ENCODE measurements around the gene CMTM6. TPM values are rescaled to one million over a fixed set of nuclear protein-coding genes. Genes with fewer than 3 reads are reported as not detected.

CMTM6 gene
- total RNA-seq, 1 experiment from 2014 or later: 81.7 TPM

GRCh38 chr3:32502946-32503286, 264 bp upstream of the CMTM6 start:
- in situ Hi-C loops (cut with HindIII; ENCODE audit: low pct_unique_long_range_greater_than_20kb, low sequenced_read_pairs): no loop called here
- DNase-seq (ENCODE audit: low read depth, low spot score): no peak

DNA sequence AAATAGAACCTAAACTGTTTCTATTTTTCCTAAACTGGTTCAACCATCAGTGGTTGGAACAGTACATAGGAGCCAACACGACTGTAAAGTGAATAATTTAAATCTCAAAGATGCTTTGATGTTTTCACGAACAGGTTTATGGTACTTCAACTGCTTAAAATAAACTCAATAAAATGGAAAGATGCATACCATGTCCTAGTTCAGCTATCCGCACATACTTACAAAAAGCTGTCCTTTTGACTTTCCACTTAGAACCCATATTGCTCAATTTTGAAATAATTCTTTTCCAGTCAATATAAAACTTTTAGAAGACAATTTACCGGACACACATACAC, 902 bp downstream of the CMTM6 start:
- no peak for DNase-seq (ENCODE audit: low read depth, low spot score)
- in situ Hi-C loops (cut with HindIII; ENCODE audit: low pct_unique_long_range_greater_than_20kb, low sequenced_read_pairs): no loop called here

DNA sequence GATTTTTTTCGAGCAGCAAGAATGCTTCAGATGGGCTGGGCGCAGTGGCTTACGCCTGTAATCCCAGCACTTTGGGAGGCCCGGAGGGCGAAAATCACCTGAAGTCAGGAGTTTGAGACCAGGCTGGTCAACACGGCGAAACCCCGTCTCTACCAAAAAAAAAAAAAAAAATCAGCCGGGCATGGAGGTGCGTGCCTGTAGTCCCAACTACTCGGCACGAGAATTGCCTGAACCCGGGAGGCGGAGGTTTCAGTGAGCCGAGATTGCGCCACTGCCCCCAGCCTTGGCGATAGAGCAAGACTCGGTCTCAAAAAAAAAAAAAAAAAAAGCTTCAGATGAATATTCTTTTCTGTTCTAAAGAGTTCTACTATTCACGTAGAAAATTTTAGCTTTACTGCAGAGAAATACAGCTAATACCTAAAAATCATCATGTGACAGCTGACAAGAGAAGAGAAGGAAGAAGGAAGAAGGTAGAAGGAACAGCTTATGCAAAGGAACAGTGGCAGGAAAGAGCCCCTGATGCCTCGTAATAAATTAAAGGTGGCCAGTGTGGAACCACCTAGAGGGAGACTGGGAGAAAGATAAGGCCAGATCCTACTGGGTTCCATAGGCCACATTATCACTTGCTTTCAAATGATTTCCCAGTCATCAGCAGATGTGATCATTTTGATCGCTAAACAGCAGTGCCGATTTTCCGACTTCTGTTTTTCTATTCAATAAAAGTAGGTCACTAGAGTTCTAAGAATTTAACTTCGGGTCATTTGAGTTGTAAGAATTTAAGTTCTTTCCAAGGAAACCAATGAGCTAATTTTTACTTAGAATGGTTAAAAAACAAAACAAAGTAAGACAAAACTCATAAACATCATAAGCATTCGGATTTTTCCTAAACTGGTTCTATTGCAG, 1.5 kb downstream of the CMTM6 start:
- in situ Hi-C loops (cut with HindIII; ENCODE audit: low pct_unique_long_range_greater_than_20kb, low sequenced_read_pairs): no loop called here
- no peak for DNase-seq (ENCODE audit: low read depth, low spot score)

GRCh38 chr3:32500231-32500630, 2.4 kb downstream of the CMTM6 start:
- no peak for DNase-seq (ENCODE audit: low read depth, low spot score)
- in situ Hi-C loops (cut with HindIII; ENCODE audit: low pct_unique_long_range_greater_than_20kb, low sequenced_read_pairs): no loop called here

DNA sequence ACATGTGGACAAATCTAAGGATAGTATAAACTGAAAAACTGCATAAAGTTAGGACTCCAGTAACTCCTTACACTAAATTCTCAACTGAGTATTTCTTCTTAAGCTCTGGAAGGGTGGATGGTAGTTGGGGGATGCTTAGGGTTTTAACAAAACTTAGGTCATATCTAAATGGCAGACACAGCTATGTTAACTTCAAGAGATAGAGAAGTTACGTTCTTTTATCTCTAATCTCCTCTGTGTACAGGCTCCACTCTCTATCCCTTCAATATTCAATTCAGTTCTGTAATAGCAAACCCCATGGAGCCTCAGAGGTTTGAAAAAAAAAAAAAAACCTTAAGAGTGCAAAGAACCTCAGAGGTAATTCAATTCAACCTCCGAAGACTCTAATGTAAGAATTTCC, 3.1 kb downstream of the CMTM6 start:
- no peak for DNase-seq (ENCODE audit: low read depth, low spot score)
- in situ Hi-C loops (cut with HindIII; ENCODE audit: low pct_unique_long_range_greater_than_20kb, low sequenced_read_pairs): no loop called here

DNA sequence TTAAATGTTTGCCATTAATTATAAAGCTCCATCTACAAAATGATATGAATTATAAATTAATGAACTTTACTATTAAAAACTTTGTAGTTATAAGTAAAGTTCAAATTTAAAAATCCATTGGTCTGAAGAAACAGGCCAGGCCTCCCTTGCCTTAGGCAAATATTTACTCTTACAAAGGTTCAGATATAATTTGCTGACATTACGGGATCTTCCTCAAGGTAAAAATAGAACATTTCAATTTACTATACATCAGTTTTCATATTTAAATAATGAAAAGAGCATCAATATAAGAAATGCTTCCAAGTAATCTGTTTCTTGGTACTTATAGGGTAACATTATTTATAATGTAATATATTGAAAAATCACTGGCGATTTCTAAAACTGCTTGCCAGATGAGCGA, 3.7 kb downstream of the CMTM6 start:
- no peak for DNase-seq (ENCODE audit: low read depth, low spot score)
- in situ Hi-C loops (cut with HindIII; ENCODE audit: low pct_unique_long_range_greater_than_20kb, low sequenced_read_pairs): no loop called here

- in situ Hi-C loops (cut with HindIII; ENCODE audit: low pct_unique_long_range_greater_than_20kb, low sequenced_read_pairs): no loop called here
- no peak for DNase-seq (ENCODE audit: low read depth, low spot score)
Measured at GRCh38 chr3:32498252-32498651, 4.4 kb downstream of the CMTM6 start.

DNA sequence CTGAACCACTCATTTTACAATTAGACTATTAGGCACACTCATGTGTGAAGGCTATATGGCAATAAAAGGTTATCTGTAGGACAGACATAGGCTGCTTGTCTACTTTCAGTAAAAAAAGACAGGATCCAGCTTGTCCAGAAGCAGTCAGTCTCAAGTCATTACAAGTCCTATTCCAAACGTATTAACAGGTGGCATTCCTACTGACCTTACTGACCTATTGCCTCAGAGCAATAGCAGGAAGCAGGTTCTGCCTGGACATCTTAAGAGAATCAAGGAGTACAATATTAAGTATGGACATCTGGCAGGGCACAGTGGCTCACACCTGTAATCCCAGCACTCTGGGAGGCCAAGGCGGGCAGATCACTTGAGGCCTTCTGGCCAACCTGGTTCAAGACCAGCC, 7.0 kb downstream of the CMTM6 start:
- DNase-seq (ENCODE audit: low read depth, low spot score): no peak
- in situ Hi-C loops (cut with HindIII; ENCODE audit: low pct_unique_long_range_greater_than_20kb, low sequenced_read_pairs): no loop called here

GRCh38 chr3:32495085-32495484, 7.6 kb downstream of the CMTM6 start:
- DNase-seq (ENCODE audit: low read depth, low spot score): no peak
- in situ Hi-C loops (cut with HindIII; ENCODE audit: low pct_unique_long_range_greater_than_20kb, low sequenced_read_pairs): no loop called here

- no peak for DNase-seq (ENCODE audit: low read depth, low spot score)
- in situ Hi-C loops (cut with HindIII; ENCODE audit: low pct_unique_long_range_greater_than_20kb, low sequenced_read_pairs): no loop called here
Measured at GRCh38 chr3:32493437-32494414, 8.9 kb downstream of the CMTM6 start.

DNA sequence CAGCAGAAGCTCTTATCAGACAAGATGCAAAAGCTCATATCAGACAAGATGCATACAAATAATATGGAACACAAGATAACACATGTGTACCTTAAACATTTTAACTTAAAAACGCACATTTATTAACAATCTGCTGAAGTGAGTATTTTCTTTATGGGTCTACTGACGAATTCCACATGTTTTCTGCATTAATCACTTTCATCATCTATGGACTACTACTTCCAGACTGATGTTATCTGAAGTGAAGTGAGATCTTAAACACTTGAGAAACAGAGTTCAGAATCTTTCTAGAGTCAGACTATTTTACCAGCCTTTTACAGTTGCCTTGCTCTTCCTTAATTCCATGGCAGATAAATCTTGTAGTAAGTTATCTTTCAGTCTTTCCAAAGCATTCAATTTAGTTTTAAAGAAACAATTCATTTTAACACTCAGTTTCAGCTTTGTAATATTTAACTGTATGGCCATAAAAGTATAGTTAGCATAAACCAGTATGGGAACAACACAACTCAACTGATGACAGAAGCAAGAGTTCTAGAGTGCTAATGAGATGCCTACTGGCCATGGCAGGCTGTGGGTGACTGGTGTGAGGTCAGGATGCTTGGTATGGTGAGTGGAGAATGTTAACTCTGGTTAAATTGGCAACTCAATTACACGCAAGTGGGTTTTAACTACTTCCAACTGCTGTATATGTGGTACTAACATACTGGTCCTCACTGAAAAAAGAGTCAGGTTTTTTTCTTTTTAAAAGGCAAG, 9.8 kb downstream of the CMTM6 start:
- in situ Hi-C loops (cut with HindIII; ENCODE audit: low pct_unique_long_range_greater_than_20kb, low sequenced_read_pairs): no loop called here

GRCh38 chr3:32488474-32489008, 14.1 kb downstream of the CMTM6 start:
- in situ Hi-C loops (cut with HindIII; ENCODE audit: low pct_unique_long_range_greater_than_20kb, low sequenced_read_pairs): no loop called here
- no peak for DNase-seq (ENCODE audit: low read depth, low spot score)

More for the DNA sequence above, 9.8 kb downstream of the CMTM6 start:
- DNase-seq (ENCODE audit: low read depth, low spot score): no peak

DNA sequence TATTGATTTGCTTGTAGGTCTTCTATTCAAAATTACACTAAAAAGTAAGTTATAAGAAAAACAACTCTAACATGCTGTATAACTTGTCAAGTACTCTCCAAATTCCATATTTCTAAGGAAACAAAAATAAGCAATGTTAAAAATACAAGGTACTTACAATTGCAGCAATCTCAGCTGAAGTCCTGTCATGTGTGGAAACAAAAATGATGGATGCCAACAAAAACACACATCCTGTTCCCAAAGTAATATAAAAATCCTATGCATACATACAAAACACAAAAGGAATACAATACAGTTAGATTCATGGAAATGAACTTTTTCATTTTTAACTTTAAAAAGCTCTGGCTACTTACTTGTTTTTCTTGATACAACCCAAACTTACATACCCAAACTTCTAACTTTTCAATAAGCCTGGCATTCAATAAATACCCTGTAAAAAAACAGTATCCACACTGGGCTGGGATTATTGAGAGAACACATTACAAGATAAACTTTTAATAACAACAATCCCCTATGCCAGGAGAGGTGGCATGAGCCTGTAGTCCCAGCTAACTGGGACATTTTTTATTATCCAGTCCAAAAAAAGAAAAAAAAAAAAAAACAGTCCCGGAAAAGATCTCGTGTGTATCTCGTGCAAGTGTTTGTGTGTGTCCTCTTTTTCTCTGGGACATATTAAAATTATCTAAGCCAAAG, 14.7 kb downstream of the CMTM6 start:
- in situ Hi-C loops (cut with HindIII; ENCODE audit: low pct_unique_long_range_greater_than_20kb, low sequenced_read_pairs): no loop called here
- no peak for DNase-seq (ENCODE audit: low read depth, low spot score)

DNA sequence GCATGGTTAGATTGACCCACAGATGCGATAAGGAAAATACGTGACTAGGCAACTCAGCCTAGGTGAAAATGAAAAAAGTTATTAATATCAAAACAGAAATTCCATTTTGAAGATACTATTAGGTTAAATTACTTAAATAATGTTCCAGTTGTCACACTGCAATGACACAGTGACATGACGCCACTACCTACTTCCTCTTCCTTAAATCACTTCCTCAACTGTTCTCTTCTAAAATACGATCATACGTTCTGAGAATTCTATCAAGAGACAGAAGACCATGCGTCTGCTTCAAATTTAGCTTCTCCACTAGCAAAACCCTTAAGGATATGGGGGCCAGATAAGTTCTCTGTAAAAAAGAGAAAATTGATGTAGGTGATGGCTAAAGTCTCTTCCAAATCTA, 18.2 kb downstream of the CMTM6 start:
- in situ Hi-C loops (cut with HindIII; ENCODE audit: low pct_unique_long_range_greater_than_20kb, low sequenced_read_pairs): no loop called here
- DNase-seq (ENCODE audit: low read depth, low spot score): no peak

- no peak for DNase-seq (ENCODE audit: low read depth, low spot score)
- in situ Hi-C loops (cut with HindIII; ENCODE audit: low pct_unique_long_range_greater_than_20kb, low sequenced_read_pairs): no loop called here
Measured at GRCh38 chr3:32483772-32484171, 18.9 kb downstream of the CMTM6 start.

- DNase-seq (ENCODE audit: low read depth, low spot score): no peak
- in situ Hi-C loops (cut with HindIII; ENCODE audit: low pct_unique_long_range_greater_than_20kb, low sequenced_read_pairs): no loop called here
Measured at GRCh38 chr3:32482693-32483092, 20.0 kb downstream of the CMTM6 start.

Data from SK-MEL-5 (cell line).